Uterus (tissue), 2 donors: ENCODE data around the gene MMP13.

Experiments used
- CTCF ChIP-seq, 4 experiments: fragments of 200-600 bp in 2 of 4; fragments of 450-650 bp in 2 of 4; sonication (generic) in 2 of 4; IDR thresholded peaks; one replicate each; pipeline ENCODE4 v1.5.1; 2016 to 2019; ENCODE audit warnings: antibody characterized with exemption in 4 of 4, mild to moderate bottlenecking in 2 of 4, moderate library complexity in 1 of 4
- POLR2A ChIP-seq, 2 donors: fragments of 450-650 bp; IDR thresholded peaks; one replicate each; pipeline ENCODE4 v1.6.1; 2016; ENCODE audit warnings: antibody characterized with exemption in 2 of 2, mild to moderate bottlenecking in 1 of 2, moderate library complexity in 1 of 2

GRCh38 chr11:102983486-102983885 is 28.0 kb upstream of the MMP13 start:
- TF ChIP-seq CTCF (IDR thresholded peaks at IDR 0.05): no peak
- TF ChIP-seq POLR2A (IDR thresholded peaks at IDR 0.05): no peak
